GM18870 (cell line): ENCODE measurements around the gene PRR15.

ENCODE experiments used
- ATAC-seq: cut with Tn5 transposase; IDR thresholded peaks from one replicate; pipeline ENCODE4 v1.9.1; 2021; ENCODE audit warnings: moderate library complexity; ENCODE audit not compliant: unreplicated experiment

PRR15 gene

GRCh38 chr7:29567174-29567573, 3.5 kb downstream of the PRR15 start:
- ATAC-seq: no peak

GRCh38 chr7:29569648-29570047, 6.0 kb downstream of the PRR15 start:
- ATAC-seq: no peak

GRCh38 chr7:29572558-29572957, 8.9 kb downstream of the PRR15 start:
- ATAC-seq: no peak

GRCh38 chr7:29573567-29573966, 9.9 kb downstream of the PRR15 start:
- ATAC-seq: no peak

- ATAC-seq: no peak
Observed at GRCh38 chr7:29574659-29575058, 11.0 kb downstream of the PRR15 start.

GRCh38 chr7:29587195-29587808, 23.7 kb downstream of the PRR15 start:
- no peak for ATAC-seq

- no peak for ATAC-seq
Observed at GRCh38 chr7:29588212-29588611, 24.6 kb downstream of the PRR15 start.

GRCh38 chr7:29588900-29589696, 25.5 kb downstream of the PRR15 start:
- ATAC-seq: no peak

GRCh38 chr7:29592866-29593265, 29.2 kb downstream of the PRR15 start:
- no peak for ATAC-seq

- ATAC-seq: no peak
Observed at GRCh38 chr7:29593459-29593858, 29.8 kb downstream of the PRR15 start.

GRCh38 chr7:29596593-29597178, 33.1 kb downstream of the PRR15 start:
- no peak for ATAC-seq

- ATAC-seq: no peak
Observed at GRCh38 chr7:29597266-29597665, 33.6 kb downstream of the PRR15 start.

GRCh38 chr7:29598137-29598536, 34.5 kb downstream of the PRR15 start:
- no peak for ATAC-seq

- ATAC-seq: no peak
Observed at GRCh38 chr7:29598613-29599012, 35.0 kb downstream of the PRR15 start.

GRCh38 chr7:29599026-29599425, 35.4 kb downstream of the PRR15 start:
- no peak for ATAC-seq

- no peak for ATAC-seq
Observed at GRCh38 chr7:29600661-29601060, 37.0 kb downstream of the PRR15 start.

GRCh38 chr7:29604052-29604451, 40.4 kb downstream of the PRR15 start:
- no peak for ATAC-seq

- ATAC-seq: no peak
Observed at GRCh38 chr7:29604702-29605101, 41.1 kb downstream of the PRR15 start.

GRCh38 chr7:29605671-29606070, 42.0 kb downstream of the PRR15 start:
- ATAC-seq: no peak

- no peak for ATAC-seq
Observed at GRCh38 chr7:29606287-29606721, 42.7 kb downstream of the PRR15 start.

- no peak for ATAC-seq
Observed at GRCh38 chr7:29606830-29607229, 43.2 kb downstream of the PRR15 start.

- no peak for ATAC-seq
Observed at GRCh38 chr7:29607259-29607658, 43.6 kb downstream of the PRR15 start.
